PC-9 (cell line): Measurements from ENCODE around the gene CYFIP2. TPM values are rescaled to one million over a fixed set of nuclear protein-coding genes. Genes with fewer than 3 reads are reported as not detected.
A peak's percentile ranks its signal among the peaks of the same experiment; 100 is the strongest.

ENCODE experiments used
- BruUV-seq: library from RNA; stranded (reverse); fragments of 400-500 nt; replicated peaks from 2 replicates; lab custom pipeline; 2021; lab: Mats Ljungman, UMichigan
- CTCF ChIA-PET: fragments of 300-600 bp; sonication (Branson Sonifier 250); formaldehyde crosslinking; loops from one replicate; lab custom pipeline; 2022; ENCODE audit warnings: antibody characterized with exemption; lab: Charles Lee
- POLR2A ChIA-PET: fragments of 300-600 bp; sonication (Branson Sonifier 250); formaldehyde crosslinking; loops from one replicate; lab custom pipeline; 2022; ENCODE audit warnings: antibody characterized with exemption; ENCODE audit not compliant: unreplicated experiment; lab: Charles Lee
- DNase-seq, 2 experiments: peaks; one replicate each; pipeline versions ENCODE4 v3.0.0 to v3.0.0-alpha.2; 2015 to 2022; ENCODE audit warnings: mixed read lengths in 1 of 2
- H2AFZ ChIP-seq: fragments of 200-600 bp; sonication (generic); 2 replicates; pipeline ENCODE4 v1.8.1; 2017; ENCODE audit warnings: antibody characterized with exemption
- H3F3A ChIP-seq: fragments of 200-600 bp; sonication (generic); 2 replicates; pipeline ENCODE4 v1.8.1; 2017; ENCODE audit warnings: antibody characterized with exemption, mild to moderate bottlenecking, low read depth; ENCODE audit not compliant: insufficient read depth
- H3K27ac ChIP-seq: fragments of 200-600 bp; sonication (generic); 2 replicates; pipeline ENCODE4 v1.6.1; 2016; ENCODE audit warnings: mixed run types
- H3K27me3 ChIP-seq: fragments of 200-600 bp; sonication (generic); 2 replicates; pipeline ENCODE4 v1.6.1; 2016; ENCODE audit warnings: low read depth, mixed run types; ENCODE audit not compliant: insufficient read depth
- H3K36me3 ChIP-seq: fragments of 200-600 bp; sonication (generic); 2 replicates; pipeline ENCODE4 v1.6.1; 2016; ENCODE audit warnings: low read depth, mixed run types
- H3K4me1 ChIP-seq: fragments of 200-600 bp; sonication (generic); replicated peaks from 2 replicates; pipeline ENCODE4 v1.6.1; 2016; ENCODE audit warnings: mixed run types; ENCODE audit not compliant: insufficient read depth
- H3K4me2 ChIP-seq: fragments of 200-600 bp; sonication (generic); 2 replicates; pipeline ENCODE4 v1.6.1; 2017; ENCODE audit warnings: mixed run types
- H3K4me3 ChIP-seq: fragments of 200-600 bp; sonication (generic); 2 replicates; pipeline ENCODE4 v1.6.1; 2016; ENCODE audit warnings: mixed run types
- H3K79me2 ChIP-seq: fragments of 200-600 bp; sonication (generic); 2 replicates; pipeline ENCODE4 v1.6.1; 2017; ENCODE audit warnings: low read depth, mixed run types
- H3K9me2 ChIP-seq: fragments of 200-600 bp; sonication (generic); 2 replicates; pipeline ENCODE4 v1.8.1; 2017; ENCODE audit warnings: mild to moderate bottlenecking; ENCODE audit not compliant: insufficient read depth
- H3K9me3 ChIP-seq: fragments of 200-600 bp; sonication (generic); 2 replicates; pipeline ENCODE4 v1.8.1; 2016; ENCODE audit warnings: low read depth; ENCODE audit not compliant: insufficient read depth
- H4K20me1 ChIP-seq: fragments of 200-600 bp; sonication (generic); 2 replicates; pipeline ENCODE4 v1.8.1; 2017; ENCODE audit not compliant: insufficient read depth
- CTCF ChIP-seq: fragments of 200-600 bp; sonication (generic); conservative IDR thresholded peaks from 2 replicates; pipeline ENCODE4 v1.6.1; 2017; ENCODE audit warnings: mixed run types, antibody characterized with exemption, mild to moderate bottlenecking, moderate library complexity
- EZH2 ChIP-seq: fragments of 200-600 bp; sonication (generic); IDR thresholded peaks from 2 replicates; pipeline ENCODE4 v1.8.0; 2017; ENCODE audit warnings: antibody characterized with exemption, low read depth
- intact Hi-C: fragments of 100-400 bp; cut with micrococcal nuclease; formaldehyde crosslinking; loops from one replicate; pipeline ENCODE4 v1.10.0; 2022; ENCODE audit not compliant: unreplicated experiment
- total RNA-seq: library from RNA; stranded (reverse); gene quantifications from 2 replicates; pipeline ENCODE4 v1.2.3, GENCODE V29; 2021

The CYFIP2 gene
- total RNA-seq, 1 experiment from 2014 or later: not detected

GRCh38 chr5:157354800-157355199 is 88.9 kb downstream of the CYFIP2 start:
- H4K20me1 ChIP-seq: no peaks in the 10 kb centered on the region
- H2AFZ ChIP-seq: no peak overlapping the region
- ChIA-PET POLR2A (no interaction called here), CTCF (no interaction called here)
- H3K27ac ChIP-seq: no peak overlapping the region
- intact Hi-C loops: no loop called here
- DNase-seq: no peak
- H3F3A ChIP-seq: no peaks in the 10 kb centered on the region
- H3K9me2 ChIP-seq: no peaks in the 10 kb centered on the region
- H3K9me3 ChIP-seq: no peaks in the 10 kb centered on the region
- H3K27me3 ChIP-seq: peaks cover 16% of the 10 kb centered on the region
- no peak overlapping the region for H3K4me2 ChIP-seq
- no peaks in the 10 kb centered on the region for H3K36me3 ChIP-seq
- no peak overlapping the region for H3K4me3 ChIP-seq
- H3K79me2 ChIP-seq: no peaks in the 10 kb centered on the region
- H3K4me1 ChIP-seq: no peaks in the 10 kb centered on the region
- TF ChIP-seq EZH2 (no peak), CTCF (0 out of 2 replicates have a peak, but pooled peaks have one; percentile 19)
- no TSS peak for BruUV-seq

GRCh38 chr5:157356576-157356975 is 90.7 kb downstream of the CYFIP2 start:
- Histone ChIP-seq H3K9me2 (no peaks in the 10 kb centered on the region), H4K20me1 (no peaks in the 10 kb centered on the region), H3K4me2 (no peak overlapping the region), H3K4me3 (no peak overlapping the region), H3K79me2 (no peaks in the 10 kb centered on the region), H3K27me3 (no peaks in the 10 kb centered on the region), H3K27ac (no peak overlapping the region), H3K4me1 (no peaks in the 10 kb centered on the region), H2AFZ (no peak overlapping the region), H3F3A (no peaks in the 10 kb centered on the region), H3K36me3 (no peaks in the 10 kb centered on the region), H3K9me3 (no peaks in the 10 kb centered on the region)
- DNase-seq: no peak
- ChIA-PET POLR2A (no interaction called here), CTCF (interaction anchor here (0.5 to 0.8 kb wide), 3 partner anchors 24 to 91 kb away, joined by 3 read pairs; no protein-coding TSS in a partner anchor)
- intact Hi-C loops: no loop called here
- TF ChIP-seq CTCF: no peak
- no peak for TF ChIP-seq EZH2
- no TSS peak for BruUV-seq

DNA sequence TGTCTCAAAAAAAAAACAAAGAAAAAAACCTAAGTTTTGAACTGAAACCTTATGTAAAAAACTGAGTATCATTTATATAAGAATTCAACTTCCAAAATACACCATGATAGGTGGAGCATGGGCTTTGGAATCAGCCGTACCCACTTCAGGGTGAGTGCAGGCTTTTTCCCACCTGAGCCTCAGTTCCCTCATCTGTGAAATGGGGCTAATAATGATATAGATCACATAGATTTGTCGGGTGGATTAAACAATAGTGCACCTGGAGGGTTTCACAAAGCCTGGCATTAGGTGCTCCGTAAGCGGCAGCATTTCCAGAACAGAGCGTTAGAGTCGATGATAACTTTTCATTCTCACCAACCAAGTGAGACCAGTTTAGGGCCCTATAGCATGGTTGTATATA is 91.9 kb downstream of the CYFIP2 start:
- H3F3A ChIP-seq: no peaks in the 10 kb centered on the region
- no peak overlapping the region for H2AFZ ChIP-seq
- no peaks in the 10 kb centered on the region for H3K9me3 ChIP-seq
- DNase-seq: no peak
- H3K27ac ChIP-seq: no peak overlapping the region
- TF ChIP-seq CTCF (no peak), EZH2 (no peak)
- H3K36me3 ChIP-seq: no peaks in the 10 kb centered on the region
- BruUV-seq: no TSS peak
- H4K20me1 ChIP-seq: no peaks in the 10 kb centered on the region
- no peaks in the 10 kb centered on the region for H3K4me1 ChIP-seq
- CTCF ChIA-PET: no interaction called here
- intact Hi-C loops: no loop called here
- no peaks in the 10 kb centered on the region for H3K79me2 ChIP-seq
- no peaks in the 10 kb centered on the region for H3K27me3 ChIP-seq
- POLR2A ChIA-PET: no interaction called here
- no peaks in the 10 kb centered on the region for H3K9me2 ChIP-seq
- H3K4me3 ChIP-seq: no peak overlapping the region
- no peak overlapping the region for H3K4me2 ChIP-seq
